Tongue (tissue), 2 donors: ENCODE results near the gene MIR17HG. TPM values are rescaled to one million over a fixed set of nuclear protein-coding genes. Genes with fewer than 3 reads are reported as not detected.
"Not testable (repeated sequence)": the region's sequence is repeated elsewhere in the genome, so short reads cannot be mapped to it uniquely, and the experiment has no call there.

ENCODE experiments used
- DNase-seq: peaks from one replicate; pipeline ENCODE4 v3.0.0-alpha.2; 2015
- total RNA-seq: library from RNA; depleted of rRNA; stranded (reverse); fragments of >200 nt; gene quantifications from one replicate; pipeline ENCODE4 v1.2.3, GENCODE V29; 2014

Gene MIR17HG
- total RNA-seq, 1 donor from 2014 or later, result 8.6 TPM

DNA sequence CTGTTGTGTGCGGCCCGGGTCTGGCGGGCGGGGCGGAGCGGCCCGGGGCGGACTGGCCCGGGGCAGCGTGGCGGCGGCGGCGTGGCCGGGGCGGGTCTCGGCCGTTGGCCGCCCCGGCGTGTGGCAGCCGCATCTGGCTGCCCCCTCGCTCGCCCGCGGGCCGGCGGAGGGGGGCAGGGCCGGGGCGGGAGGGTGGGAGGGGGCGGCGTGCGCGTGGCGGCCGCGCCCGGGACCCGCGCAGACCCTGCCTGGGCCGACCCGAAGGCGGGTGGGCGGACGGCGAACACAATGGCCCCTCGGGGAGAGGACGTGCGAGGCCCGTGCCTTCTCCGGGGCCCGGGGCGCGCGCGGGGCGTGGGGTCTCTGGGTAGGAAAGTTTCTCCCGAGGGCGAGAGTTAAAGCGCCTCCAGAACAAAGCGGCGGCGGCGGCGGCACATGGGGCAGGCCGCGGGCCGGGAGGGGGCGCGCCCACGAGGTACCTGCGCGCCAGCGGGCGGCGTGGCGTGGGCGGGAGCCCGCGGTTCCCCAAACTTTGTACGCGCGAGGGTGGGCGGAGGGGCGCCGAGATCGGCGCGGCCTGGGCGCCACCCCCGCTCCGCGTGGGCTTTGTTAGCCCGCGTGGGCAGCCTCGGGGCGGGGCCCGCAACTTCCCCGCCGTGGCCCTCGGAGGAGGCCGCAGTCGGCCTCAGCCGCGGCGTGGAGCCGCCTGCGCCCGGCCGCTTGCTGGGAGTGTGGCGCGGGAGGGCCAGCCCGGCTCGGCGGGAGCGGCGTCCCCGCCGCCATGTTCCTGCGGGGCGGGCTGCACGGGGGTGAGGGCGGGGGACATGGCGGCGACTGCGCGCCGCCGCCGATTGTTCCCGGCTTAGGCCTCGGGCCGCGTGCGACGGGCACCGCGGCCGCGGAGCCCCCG is 764 bp downstream of the MIR17HG start:
- DNase-seq, result peak; percentile 59

DNA sequence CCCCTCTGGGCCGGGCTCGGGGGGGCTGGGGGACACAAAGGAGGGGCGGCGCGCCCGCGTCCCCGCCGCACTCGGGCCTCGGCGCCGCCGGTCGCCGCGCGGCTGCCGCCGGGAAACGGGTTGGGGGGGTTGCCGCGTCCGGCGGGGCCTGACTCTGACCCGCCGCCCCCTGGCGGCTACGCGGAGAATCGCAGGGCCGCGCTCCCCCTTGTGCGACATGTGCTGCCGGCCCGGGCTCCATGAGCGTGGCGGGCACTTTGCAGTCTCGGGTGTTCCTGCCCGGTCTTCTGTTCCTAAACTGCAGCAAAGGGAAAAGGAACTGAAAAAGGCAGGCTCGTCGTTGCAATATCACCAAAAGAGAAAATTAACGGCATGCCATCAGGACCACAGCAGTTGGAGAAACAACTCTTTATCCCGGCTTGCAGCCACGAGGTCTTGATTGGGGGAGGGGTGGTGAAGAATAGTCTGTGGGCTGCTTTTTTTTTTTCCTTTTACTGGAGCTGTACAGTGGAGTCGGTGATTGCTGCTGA is 1.5 kb downstream of the MIR17HG start:
- peak; percentile 95 for DNase-seq

DNA sequence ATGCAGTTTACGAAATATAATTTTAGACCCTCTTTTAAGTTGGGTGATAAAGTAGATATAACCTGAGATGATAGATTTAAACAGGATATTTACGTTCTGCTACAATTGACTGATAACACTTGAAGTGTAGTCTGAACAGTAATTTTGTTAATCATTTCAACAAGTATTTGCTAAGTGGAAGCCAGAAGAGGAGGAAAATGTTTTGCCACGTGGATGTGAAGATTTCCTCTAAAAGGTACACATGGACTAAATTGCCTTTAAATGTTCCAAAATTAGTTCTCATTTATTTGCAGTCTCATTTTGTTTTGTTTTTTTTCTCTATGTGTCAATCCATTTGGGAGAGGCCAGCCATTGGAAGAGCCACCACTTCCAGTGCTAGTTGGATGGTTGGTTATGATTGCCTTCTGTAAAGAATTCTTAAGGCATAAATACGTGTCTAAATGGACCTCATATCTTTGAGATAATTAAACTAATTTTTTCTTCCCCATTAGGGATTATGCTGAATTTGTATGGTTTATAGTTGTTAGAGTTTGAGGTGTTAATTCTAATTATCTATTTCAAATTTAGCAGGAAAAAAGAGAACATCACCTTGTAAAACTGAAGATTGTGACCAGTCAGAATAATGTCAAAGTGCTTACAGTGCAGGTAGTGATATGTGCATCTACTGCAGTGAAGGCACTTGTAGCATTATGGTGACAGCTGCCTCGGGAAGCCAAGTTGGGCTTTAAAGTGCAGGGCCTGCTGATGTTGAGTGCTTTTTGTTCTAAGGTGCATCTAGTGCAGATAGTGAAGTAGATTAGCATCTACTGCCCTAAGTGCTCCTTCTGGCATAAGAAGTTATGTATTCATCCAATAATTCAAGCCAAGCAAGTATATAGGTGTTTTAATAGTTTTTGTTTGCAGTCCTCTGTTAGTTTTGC is 2.8 kb downstream of the MIR17HG start:
- DNase-seq, result peak; percentile 10

DNA sequence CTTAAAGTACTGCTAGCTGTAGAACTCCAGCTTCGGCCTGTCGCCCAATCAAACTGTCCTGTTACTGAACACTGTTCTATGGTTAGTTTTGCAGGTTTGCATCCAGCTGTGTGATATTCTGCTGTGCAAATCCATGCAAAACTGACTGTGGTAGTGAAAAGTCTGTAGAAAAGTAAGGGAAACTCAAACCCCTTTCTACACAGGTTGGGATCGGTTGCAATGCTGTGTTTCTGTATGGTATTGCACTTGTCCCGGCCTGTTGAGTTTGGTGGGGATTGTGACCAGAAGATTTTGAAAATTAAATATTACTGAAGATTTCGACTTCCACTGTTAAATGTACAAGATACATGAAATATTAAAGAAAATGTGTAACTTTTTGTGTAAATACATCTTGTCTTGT is 3.6 kb downstream of the MIR17HG start:
- DNase-seq, result no peak

DNA sequence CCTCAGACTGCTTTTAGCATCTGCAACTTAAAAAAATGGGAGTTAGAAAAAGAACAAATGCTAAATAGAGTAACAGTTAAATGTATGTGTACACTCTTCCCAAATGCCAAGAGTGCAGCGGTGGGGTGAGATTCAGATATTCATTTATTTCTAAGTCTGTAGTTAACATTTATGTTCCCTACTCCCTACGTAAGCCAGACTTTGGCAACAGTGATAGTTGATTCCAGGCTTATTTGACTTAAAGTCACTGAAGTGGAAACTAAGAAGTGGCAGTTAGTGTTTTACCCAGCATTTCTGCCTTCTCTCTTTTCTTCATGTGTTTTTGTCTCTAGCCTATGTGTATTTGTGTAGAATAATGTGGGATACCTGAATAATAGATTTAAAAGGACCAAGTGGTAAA is 4.5 kb downstream of the MIR17HG start:
- DNase-seq, result no peak

DNA sequence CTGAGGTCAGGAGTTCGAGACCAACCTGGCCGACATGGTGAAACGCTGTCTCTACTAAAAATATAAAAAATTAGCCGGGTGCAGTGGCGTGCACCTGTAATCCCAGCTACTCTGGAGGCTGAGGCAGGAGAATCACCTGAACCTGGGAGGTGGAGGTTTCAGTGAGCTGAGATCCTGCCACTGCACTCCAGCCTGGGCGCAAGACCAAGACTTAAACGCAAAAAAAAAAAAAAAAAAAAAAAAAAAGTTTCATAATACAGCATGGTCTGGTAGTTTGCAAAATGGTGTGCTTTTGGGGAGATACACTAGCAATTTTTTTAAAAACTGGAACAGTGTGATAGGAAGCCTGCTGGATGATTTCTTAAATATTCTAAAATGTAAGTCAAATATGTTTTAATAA is 5.4 kb downstream of the MIR17HG start:
- not testable (repeated sequence) for DNase-seq

DNA sequence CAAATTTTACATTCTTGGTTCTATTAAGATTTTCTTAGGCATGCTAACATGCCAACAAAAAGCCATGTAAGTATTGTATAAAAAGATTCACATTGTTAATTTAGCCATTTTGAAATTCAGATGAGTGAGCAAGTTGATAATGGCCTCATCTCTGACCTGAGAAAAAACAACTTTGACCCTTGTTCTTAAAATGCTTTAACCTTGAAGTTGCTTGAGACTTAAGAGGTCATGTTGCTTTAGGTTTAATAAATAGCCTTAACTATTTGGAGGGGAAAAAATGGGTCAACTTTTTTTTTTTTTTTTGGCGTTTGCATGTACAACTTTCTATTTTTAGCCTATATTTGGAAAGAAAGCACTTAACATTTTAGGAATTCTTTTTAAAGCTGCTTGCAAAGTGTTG is 6.0 kb downstream of the MIR17HG start:
- no peak for DNase-seq

DNA sequence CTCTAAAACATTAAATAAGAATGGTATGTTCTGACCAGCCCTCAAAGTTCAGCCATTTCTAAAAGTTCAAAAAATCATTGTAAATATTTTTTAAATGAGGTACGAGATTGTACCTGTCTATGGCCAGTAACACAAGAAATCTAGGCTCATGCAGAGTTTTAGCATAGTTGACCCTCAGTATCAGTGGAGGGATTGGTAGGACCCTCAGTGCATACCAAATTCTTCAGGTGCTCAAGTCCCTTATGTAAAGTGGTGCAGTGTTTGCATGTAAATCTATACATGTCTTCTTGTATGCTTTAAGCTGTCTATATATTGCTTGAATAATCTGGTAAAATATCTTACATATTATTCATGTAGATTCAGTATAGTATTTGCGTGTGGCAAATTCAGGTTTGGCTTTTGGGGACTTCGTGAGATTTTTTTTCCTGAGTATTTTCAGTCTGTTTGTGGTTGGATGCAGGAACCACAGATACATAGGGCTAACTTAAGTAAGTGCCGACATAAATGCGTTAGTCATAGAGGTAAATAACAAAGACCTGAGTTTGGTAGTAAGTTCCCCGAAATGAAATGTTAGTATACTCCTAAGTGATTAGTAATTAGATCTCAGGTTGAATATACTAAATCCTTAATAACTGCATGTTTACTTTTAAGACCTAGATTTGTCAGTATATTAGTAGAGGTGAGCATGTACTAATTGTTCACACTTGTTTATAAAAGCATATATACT is 7.8 kb downstream of the MIR17HG start:
- no peak for DNase-seq

DNA sequence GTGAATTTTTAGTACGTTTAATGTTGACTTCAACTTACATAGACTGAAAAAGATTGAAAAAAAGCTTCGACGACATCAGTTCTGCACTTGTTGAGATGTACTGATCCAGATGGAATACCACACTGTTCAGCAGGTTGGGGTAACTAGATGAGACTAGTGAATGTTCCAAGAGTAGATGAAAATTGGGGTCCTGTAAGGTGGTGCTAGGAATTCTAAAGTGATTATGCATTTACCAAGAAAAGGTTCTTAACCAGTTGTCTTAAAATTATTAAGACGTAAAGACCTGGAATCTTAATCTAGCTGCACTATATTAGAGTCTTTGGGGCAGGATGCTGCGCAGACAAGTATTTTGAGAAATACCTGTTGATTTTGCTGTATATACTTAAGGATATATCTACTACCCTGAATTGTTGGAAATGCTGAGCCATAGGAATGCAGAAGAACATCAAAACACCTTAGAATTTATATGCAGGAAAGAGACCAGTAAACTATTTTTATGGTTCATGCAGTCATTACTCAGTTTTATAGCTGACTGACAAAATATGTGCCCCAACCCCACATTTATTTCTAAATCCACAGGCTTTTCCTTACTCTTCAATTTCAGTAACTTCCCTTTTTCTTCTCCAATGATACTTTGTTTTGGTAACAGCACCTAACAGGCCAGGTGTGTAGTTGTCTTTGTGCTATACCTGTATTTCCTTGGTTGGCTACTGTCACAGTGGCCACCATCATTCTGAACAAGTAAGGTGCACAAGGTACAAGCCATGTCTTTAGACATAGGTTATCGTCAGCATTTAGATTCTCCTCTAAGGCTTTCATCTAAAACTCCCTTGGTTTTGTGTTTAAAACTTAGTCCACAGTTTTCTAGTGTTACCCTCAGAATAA is 8.6 kb downstream of the MIR17HG start:
- DNase-seq, result no peak

DNA sequence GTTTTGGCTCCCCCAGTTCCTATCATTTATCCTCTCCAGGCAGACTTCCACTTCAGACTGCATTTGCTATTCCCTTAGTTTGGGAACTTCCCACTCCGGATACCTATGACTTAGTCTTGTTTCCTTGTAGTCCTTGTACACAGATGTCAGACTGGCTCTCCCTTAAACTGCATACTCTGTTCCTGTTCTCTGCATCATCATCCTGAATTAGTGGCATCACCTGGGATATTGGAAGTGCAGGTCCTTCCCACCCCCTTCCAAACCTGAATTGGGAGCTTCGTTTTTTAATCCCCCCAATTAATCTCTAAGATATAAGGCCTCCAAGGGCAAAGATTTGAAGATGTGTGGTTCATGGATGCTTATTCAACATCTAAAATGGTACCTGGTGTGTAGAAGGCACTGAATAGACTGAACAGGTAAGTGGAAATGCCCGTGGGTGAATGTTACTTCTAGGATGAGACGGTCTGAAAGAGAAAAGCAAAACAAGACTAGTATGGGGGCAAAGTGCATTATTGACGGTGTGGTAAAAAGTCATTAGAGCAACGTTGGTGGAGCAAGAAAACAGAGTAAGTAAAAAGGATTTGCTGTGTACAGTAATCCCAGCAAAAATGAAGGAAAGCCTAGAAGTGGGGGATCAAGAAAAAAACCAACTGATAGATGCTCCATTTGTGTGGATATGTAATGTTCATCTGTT is 9.6 kb downstream of the MIR17HG start:
- DNase-seq, result no peak

DNA sequence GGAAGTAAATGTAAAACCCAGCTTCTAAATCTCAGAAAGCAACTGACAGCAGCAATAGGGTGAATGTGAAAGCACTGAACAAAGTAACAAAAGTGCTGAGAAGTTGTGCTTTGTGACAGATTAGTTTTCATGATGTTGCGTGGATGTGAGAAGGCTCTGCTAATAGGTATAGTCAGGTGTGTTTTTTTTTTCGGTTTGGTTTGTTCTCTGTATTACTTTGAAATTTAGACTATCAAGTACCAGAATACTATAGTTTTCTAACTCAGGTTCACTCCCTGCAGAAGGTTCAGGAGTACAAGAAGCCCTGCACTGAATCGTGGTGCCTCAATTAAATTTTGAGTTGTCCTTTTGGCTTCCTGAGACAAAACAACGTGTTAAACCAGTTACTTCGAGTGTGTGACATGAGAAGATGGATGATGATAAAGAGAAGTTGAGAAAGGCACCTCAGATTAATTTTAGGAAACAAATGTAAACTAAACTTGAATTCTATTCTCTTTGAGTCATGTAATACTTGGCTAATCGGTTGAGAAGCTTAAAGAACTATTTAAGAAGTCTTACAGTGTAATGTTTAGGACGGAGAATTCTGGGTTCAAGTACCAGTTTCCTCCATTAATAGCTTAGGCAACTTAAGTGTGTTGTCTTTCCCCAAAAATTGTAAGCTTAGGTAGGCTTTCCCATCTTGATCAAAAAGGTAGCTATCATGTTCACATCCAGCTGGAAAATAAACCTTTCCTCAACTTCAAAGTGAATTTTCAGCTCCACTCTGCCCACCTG is 10.3 kb downstream of the MIR17HG start:
- no peak for DNase-seq

DNA sequence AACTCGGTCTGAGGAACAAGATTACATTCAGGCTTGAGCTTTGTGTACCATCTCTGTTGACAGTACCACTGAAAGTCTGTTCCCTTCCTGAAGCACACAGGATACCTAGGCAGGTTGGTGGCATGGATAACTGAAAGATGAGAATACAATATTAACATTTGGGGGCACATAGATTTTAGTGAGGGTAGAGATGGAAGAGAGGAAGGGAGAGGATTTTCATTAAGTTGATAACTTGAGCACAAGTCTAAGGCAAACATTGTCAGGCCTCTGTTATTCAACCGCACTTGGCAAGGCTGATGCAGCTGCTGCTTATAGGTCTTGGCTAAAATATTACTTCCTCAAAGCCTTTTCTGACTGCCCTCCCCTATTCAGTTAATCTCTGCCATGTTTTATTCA is 10.9 kb downstream of the MIR17HG start:
- DNase-seq, result peak; percentile 27

DNA sequence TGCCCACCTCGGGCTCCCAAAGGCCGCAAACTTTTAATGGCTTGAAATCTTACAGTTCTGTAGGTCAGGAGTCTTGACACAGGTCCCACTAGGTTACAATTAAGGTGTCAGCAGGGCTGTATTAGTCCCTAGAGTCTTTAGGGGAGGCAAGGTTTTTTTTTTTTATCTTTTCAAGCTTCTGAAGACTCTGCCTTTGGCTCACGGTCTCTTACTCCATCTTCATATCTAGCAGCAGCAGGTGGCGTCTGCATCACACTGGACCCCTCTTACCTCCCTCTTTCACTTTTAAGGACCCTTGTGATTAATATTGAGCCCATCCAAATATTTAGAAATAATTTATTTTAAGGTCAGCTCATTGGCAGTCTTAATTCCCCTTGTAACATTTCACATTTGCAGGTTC is 11.6 kb downstream of the MIR17HG start:
- no peak for DNase-seq

DNA sequence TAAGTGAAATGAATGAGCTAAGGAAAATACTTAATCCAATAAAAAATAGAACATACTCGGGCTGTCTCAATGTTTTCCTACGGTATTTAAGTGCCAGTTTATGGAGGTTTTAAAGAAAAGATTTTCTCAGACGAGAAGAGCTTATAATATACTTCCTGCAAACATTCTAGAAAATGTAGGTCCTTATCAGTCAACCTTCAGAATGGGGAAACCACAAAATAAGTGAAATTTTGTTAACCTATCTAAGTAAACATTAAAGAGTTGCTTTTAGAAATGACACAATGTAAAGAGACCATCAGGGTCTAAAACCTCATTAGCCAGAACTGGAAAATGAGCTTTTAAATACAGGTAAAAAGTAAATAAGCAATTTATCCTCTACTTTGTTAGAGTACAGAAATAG is 12.1 kb downstream of the MIR17HG start:
- no peak for DNase-seq

DNA sequence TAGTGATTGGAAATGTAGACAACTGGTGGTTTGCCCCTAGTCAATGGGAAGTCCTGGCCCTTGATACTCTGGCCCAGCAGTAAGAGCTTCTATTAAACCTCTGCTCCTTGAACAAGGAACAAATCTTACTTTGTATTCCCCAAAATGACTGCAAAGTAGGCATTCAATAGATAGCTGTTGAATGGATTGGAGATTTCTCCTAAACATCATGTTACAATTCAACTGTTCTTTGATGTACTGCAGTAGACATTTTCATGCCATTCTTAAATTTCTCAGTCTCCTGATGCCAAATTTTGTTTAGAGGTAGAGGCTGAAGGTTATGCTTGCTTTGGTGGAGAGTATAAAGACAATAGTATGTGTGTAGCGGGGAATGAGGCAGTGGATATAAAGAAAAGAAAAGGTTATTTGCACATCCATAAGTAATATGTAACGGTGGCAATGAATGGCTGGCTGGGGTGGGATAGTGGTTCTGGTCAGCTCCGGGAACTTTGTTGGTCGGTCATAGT is 12.8 kb downstream of the MIR17HG start:
- DNase-seq, result no peak

DNA sequence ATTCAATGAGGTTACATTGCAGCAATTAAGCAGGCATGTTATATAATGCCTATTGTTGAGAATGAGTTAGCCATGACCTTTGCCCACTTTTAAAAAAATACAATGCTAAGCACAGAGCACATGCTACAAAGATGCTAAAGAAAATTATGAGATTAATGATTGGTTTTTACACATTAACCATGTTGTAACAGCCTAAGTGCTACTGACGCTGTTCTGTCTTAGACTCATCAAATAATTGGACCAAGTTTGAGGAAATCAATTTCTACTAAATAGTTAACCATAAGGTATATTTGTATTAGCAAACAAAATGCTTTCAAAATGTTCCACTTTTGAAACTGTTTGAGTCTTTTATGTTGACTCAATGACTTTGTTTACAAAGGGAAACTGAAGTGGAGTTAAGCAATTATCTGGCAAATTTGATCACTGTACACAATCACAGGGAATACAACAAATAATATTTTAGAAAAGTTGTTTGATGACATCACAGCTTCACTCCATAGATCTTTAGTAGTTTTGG is 14.3 kb downstream of the MIR17HG start:
- DNase-seq, result no peak

DNA sequence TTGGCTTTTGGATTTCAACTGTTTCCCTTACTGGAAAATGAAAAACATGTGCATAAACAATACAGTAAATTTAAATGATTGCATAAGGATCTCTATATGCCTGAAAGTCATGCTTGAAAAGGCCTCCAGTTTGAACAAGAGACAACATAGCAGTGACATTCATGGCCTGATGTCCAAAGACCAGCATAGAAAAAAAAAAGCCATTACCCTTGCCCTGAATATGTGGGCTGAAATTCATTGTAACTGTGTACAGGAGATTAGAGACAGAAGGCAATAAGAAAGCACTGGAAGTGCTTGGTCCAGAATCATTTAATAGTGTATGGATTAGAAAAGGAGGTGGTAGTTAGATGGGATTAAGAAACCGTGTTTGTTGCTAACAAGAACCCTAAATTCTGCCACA is 15.4 kb downstream of the MIR17HG start:
- no peak for DNase-seq

DNA sequence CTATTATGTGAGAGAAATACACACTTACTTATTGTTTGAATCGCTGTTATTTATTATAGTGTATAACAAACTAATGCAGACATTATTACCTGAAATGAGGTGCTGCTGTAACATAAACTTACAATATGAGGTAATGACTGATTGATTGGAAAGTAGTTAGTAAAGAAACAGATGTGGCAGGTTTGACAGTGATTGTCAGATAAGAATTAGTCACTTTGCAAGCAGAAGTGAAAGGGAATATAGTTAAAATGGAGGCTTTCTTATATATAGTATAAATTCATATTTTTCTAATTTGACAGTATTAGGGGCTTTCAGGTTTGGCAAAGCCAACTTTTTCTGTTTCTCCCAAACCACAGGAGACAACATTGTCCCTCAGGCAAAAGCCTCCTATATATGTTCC is 20.6 kb downstream of the MIR17HG start:
- no peak for DNase-seq
